Myometrial cell (primary cell): Measurements from ENCODE around the gene MAP7D1. TPM values are rescaled to one million over a fixed set of nuclear protein-coding genes. Genes with fewer than 3 reads are reported as not detected.

Experiments
- total RNA-seq: library from RNA; depleted of rRNA; stranded (reverse); fragments of >200 nt; gene quantifications from 2 replicates; pipeline ENCODE4 v1.2.3, GENCODE V29; 2015

Gene MAP7D1
- total RNA-seq = 187 and 188 TPM in 2 replicates

DNA sequence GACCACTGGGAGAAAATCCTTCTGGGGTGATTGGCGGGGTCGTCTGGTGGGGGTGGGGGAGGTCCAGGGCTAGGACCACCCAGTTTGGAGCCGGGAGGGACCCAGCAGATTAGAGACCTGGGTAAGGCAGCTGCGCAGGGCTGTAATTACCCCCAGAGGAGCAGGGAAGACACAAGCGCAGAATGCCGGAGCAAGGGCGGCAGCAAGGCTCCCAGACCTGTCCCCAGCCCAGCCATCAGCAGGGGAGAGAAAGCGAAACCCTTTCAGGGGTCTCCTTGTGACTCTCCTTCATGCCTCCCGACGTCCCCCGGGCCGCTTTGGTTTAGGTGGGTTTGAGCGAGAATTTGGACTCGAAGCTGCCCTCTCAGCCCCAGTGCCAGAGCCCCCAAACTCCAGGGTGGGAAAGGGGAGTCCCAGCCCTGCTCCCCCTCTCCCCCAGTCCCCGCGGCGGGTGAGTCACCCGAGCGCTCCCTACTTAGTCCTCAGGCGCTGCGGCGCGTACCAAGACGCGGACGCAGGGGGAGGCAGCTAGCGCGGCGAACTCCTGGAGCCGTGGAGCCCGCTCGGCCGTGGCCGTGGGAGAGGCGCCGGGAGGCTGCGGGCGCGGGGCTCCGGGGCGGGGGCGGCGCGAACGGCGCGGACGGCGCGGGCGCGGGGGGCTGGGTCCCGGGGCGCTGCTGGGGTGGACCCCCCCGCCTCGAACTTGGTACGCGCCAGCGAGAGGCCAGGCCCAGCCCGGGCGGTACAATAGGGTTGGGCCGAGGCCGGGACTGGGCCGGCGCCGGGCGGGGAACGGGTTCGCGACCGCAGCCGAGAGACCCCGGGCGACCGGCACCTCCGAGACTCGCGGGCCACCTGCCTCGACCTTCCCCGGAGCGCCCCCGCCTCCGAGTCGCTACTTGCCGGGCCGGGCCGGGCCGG, at the start of gene MAP7D1:
Gene MAP7D1, plus strand, starts transcription at position 753 of the 921 bp plus-strand sequence. CDS start 258 bp downstream, outside the sequence.

GRCh38 chr1:36125129-36125991, 30.6 kb upstream of the MAP7D1 start, which contains the start of gene COL8A2:
TSS of gene COL8A2 (minus strand) at chr1:36125222. CDS start at chr1:36100242, 24,980 bp downstream.

DNA sequence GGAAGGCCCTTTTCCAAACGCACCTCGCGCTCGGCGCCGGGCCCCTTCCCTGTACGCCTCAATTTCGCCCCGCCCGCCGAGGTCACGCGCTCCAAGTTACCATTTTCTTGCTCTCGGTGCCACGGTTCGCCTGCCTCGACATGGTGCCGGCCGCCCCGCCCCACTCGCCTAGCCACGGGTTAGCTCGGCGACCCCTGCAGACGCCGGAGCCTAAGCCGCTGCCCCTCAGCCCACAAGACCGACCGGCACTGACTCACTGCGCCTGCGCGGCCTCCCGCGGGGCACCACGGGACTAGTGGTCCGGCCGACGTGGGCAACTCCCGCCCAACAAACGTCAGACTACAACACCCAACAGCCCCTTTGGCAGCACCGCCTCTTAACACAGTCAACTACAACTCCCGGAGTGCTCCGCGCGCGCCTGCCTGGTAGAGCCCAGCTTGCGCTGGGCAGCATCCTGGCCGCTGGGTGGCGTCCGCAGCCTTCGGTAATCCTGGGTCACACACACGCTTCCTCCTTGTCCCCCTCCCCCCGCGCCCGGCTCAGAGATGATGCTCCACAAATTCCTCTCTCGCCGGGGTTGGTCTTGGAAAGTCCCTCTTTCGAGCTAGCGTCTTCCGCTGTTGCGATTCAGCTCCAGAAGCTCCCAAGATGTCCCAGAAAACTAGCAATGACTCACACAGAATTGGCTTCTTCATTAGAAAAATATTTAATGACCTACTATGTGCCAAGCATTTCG, 6.6 kb upstream of the MAP7D1 start, which contains the start of gene TRAPPC3:
Gene TRAPPC3, minus strand, starts transcription at position 250 of the 736 bp plus-strand sequence. Its CDS starts 108 bp downstream, at position 142.

GRCh38 chr1:36223996-36224536, 68.1 kb downstream of the MAP7D1 start, which contains the start of gene THRAP3:
TSS of gene THRAP3 (plus strand) at chr1:36224443. CDS start at chr1:36282564, 58,121 bp downstream.

Other genes with a start within 250 kb of the MAP7D1 start
- gene AGO3, start 225.1 kb upstream of the MAP7D1 start, total RNA-seq = 7.4 and 9.2 TPM in 2 replicates
- not detected in 2 replicates for gene TEKT2, start 72.1 kb upstream of the MAP7D1 start, total RNA-seq
- 50.7 and 53.9 TPM in 2 replicates for gene ADPRS, start 67.3 kb upstream of the MAP7D1 start, total RNA-seq
- 6.2 and 9.2 TPM in 2 replicates for gene COL8A2, start 30.9 kb upstream of the MAP7D1 start, total RNA-seq
- gene TRAPPC3, start 6.7 kb upstream of the MAP7D1 start, total RNA-seq = 123 and 145 TPM in 2 replicates
- 73.8 and 89.7 TPM in 2 replicates for gene THRAP3, start 68.3 kb downstream of the MAP7D1 start, total RNA-seq
- gene SH3D21, start 150.2 kb downstream of the MAP7D1 start, total RNA-seq = 0.86 and 2.1 TPM in 2 replicates
- gene EVA1B, start 167.5 kb downstream of the MAP7D1 start, total RNA-seq = 399 and 539 TPM in 2 replicates
- 16.7 and 31.2 TPM in 2 replicates for gene STK40, start 229.8 kb downstream of the MAP7D1 start, total RNA-seq
- gene LSM10, start 241.7 kb downstream of the MAP7D1 start, total RNA-seq = 46.4 and 61.4 TPM in 2 replicates